Lower leg skin (tissue), 3 donors: ENCODE data around the gene BFSP2.

Experiments used
- CTCF ChIP-seq, 3 donors: fragments of 450-650 bp; IDR thresholded peaks; one replicate each; pipeline ENCODE4 v1.5.1; 2016; ENCODE audit warnings: antibody characterized with exemption in 3 of 3, mild to moderate bottlenecking in 3 of 3, moderate library complexity in 2 of 3
- POLR2A ChIP-seq, 2 donors: fragments of 450-650 bp; IDR thresholded peaks; one replicate each; pipeline ENCODE4 v1.6.1; 2016 to 2017; ENCODE audit warnings: antibody characterized with exemption in 2 of 2, mild to moderate bottlenecking in 1 of 2, moderate library complexity in 1 of 2

- TF ChIP-seq CTCF (IDR thresholded peaks at IDR 0.05) (no peak), POLR2A (IDR thresholded peaks at IDR 0.05) (no peak)
Measured at GRCh38 chr3:133401374-133402135, 1.7 kb downstream of the BFSP2 start.
